Gastrocnemius medialis (tissue), 4 donors: ENCODE data around the gene HELQ.

Source experiments
- CTCF ChIP-seq, 5 experiments: fragments of 450-650 bp in 3 of 5; fragments of 200-600 bp in 2 of 5; sonication (generic) in 2 of 5; IDR thresholded peaks in 4 of 5; conservative IDR thresholded peaks in 1 of 5; 1 replicate in 4 of 5; 2 replicates in 1 of 5; pipeline ENCODE4 v1.5.1; 2016 to 2019; ENCODE audit warnings: antibody characterized with exemption in 5 of 5, mild to moderate bottlenecking in 3 of 5, moderate library complexity in 3 of 5
- POLR2A ChIP-seq, 2 donors: fragments of 450-650 bp; IDR thresholded peaks; one replicate each; pipeline ENCODE4 v1.6.1; 2017; ENCODE audit warnings: antibody characterized with exemption in 2 of 2, mild to moderate bottlenecking in 2 of 2, moderate library complexity in 2 of 2

GRCh38 chr4:83431200-83431599, 24.4 kb downstream of the HELQ start:
- TF ChIP-seq CTCF (IDR thresholded peaks at IDR 0.05 in 4 of 5, conservative IDR thresholded peaks at IDR 0.05 in 1 of 5) (no peak), POLR2A (IDR thresholded peaks at IDR 0.05) (no peak)
